ENCODE data around the gene SLC25A38. TPM values are rescaled to one million over a fixed set of nuclear protein-coding genes. Genes with fewer than 3 reads are reported as not detected.

Gene SLC25A38
- total RNA-seq, 1 experiment from 2014 or later: 22.0 TPM

DNA sequence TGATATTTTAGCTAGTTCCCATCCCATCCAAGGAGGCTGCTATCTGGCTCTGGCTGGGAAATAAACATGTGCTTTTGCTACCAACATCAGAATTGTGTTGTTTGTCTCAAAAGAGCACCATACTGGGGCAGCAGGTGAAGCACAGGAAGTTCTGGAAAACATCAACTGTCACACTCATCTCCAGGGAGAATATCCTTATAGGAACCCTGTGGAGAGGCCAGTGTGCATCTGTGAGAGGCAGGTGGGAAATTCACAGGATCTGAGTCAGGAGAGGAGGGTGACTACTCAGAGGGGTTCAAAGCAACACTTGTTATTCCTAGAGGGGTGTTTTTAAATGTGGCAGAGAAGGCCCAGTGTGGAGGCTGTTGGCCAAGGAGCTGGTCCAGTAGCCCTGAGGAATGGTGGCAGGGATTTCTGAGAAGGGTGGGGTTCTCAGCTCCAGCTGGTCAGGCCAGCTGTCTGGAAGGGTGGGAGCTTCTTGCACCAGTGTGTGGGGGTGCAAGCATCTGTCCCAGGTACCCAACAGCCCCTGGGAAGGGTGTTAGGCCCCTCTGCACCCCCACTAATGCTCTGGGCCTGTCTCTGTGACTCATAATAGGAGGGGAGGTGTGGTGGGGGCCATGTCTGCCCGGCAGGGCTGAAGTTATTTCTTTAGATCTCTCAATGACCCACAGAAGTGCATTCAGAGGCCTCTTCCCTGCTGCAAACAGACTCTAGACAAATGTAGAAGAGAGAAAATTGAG, 52.0 kb downstream of the SLC25A38 start:
- H3K27ac ChIP-seq: no peak overlapping the region
- POLR2A ChIA-PET (ENCODE audit: unreplicated experiment): no interaction called here

DNA sequence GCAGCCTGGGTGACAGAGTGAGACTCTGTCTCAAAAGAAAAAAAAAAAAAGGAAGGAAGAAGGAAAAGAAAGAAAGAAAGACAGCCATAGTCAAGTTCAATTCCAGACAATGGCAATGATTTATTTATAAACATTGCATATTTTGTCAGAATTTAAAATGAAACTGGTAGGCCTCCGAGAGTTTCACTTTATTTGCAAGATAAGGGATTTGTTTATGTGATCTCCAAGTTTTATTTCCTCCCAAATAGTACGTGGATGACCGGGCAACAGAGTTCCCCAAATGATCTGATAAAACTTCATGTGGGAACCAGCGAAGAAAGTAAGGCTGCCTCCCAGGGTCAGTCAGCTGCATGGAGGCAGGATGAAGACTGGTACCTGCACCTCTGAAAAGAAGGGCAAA, 55.7 kb downstream of the SLC25A38 start:
- Histone ChIP-seq H2AFZ (no peak overlapping the region), H3K36me3 (ENCODE audit: low read depth) (no peaks in the 10 kb centered on the region), H3K4me2 (no peak overlapping the region), H3K27ac (no peak overlapping the region), H3K27me3 (ENCODE audit: insufficient read depth, low read depth) (no peaks in the 10 kb centered on the region), H3K4me3 (no peak overlapping the region), H3K79me2 (ENCODE audit: low read depth) (no peaks in the 10 kb centered on the region), H3K9me3 (ENCODE audit: insufficient read depth, low read depth) (no peaks in the 10 kb centered on the region), H3F3A (ENCODE audit: insufficient read depth, low read depth) (no peaks in the 10 kb centered on the region), H3K4me1 (replicated peaks; ENCODE audit: insufficient read depth) (no peaks in the 10 kb centered on the region), H3K9me2 (ENCODE audit: insufficient read depth) (no peaks in the 10 kb centered on the region), H4K20me1 (ENCODE audit: insufficient read depth) (no peaks in the 10 kb centered on the region)
- ChIA-PET POLR2A (ENCODE audit: unreplicated experiment) (no interaction called here), CTCF (no interaction called here)
- intact Hi-C loops (cut with micrococcal nuclease; ENCODE audit: unreplicated experiment): no loop called here
- no TSS peak for BruUV-seq (replicated peaks)
- no peak for DNase-seq
- TF ChIP-seq, protein P1, sequence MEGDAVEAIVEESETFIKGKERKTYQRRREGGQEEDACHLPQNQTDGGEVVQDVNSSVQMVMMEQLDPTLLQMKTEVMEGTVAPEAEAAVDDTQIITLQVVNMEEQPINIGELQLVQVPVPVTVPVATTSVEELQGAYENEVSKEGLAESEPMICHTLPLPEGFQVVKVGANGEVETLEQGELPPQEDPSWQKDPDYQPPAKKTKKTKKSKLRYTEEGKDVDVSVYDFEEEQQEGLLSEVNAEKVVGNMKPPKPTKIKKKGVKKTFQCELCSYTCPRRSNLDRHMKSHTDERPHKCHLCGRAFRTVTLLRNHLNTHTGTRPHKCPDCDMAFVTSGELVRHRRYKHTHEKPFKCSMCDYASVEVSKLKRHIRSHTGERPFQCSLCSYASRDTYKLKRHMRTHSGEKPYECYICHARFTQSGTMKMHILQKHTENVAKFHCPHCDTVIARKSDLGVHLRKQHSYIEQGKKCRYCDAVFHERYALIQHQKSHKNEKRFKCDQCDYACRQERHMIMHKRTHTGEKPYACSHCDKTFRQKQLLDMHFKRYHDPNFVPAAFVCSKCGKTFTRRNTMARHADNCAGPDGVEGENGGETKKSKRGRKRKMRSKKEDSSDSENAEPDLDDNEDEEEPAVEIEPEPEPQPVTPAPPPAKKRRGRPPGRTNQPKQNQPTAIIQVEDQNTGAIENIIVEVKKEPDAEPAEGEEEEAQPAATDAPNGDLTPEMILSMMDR (conservative IDR thresholded peaks at IDR 0.05): no peak
- no peak for TF ChIP-seq EZH2 (IDR thresholded peaks at IDR 0.05; ENCODE audit: low read depth)

More for the DNA sequence above, 52.0 kb downstream of the SLC25A38 start:
- no peak overlapping the region for H2AFZ ChIP-seq
- no peaks in the 10 kb centered on the region for H3K9me2 ChIP-seq (ENCODE audit: insufficient read depth)
- BruUV-seq (replicated peaks): no TSS peak
- TF ChIP-seq EZH2 (IDR thresholded peaks at IDR 0.05; ENCODE audit: low read depth): no peak
- TF ChIP-seq, protein P1 (conservative IDR thresholded peaks at IDR 0.05): no peak
- H3K4me1 ChIP-seq (replicated peaks; ENCODE audit: insufficient read depth): no peaks in the 10 kb centered on the region
- no peaks in the 10 kb centered on the region for H3K79me2 ChIP-seq (ENCODE audit: low read depth)
- no peaks in the 10 kb centered on the region for H3K36me3 ChIP-seq (ENCODE audit: low read depth)
- intact Hi-C loops (cut with micrococcal nuclease; ENCODE audit: unreplicated experiment): no loop called here
- no peaks in the 10 kb centered on the region for H3K9me3 ChIP-seq (ENCODE audit: insufficient read depth, low read depth)
- H3K27me3 ChIP-seq (ENCODE audit: insufficient read depth, low read depth): no peaks in the 10 kb centered on the region; the same call in 1 of the 2 replicates
- no peak overlapping the region for H3K4me2 ChIP-seq
- DNase-seq: no peak
- H4K20me1 ChIP-seq (ENCODE audit: insufficient read depth): no peaks in the 10 kb centered on the region
- CTCF ChIA-PET: no interaction called here
- no peaks in the 10 kb centered on the region for H3F3A ChIP-seq (ENCODE audit: insufficient read depth, low read depth)
- no peak overlapping the region for H3K4me3 ChIP-seq

DNA sequence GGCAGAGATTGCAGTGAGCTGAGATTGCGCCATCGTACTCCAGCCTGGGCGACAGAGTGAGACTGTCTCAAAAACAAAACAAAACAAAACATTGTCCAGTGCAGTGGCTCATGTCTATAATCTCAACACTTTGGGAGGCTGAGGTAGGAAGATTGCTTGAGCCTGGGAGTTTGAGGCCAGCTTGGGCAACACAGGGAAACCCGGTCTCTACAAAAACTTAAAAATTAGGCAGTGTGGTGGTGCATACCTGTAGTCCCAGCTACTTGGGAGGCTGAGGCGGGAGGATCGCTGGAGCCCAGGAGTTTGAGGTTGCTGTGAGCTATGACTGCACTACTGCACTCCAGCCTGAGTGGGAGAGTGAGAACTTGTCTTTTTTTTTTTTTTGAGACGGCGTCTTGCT, 57.1 kb downstream of the SLC25A38 start:
- CTCF ChIA-PET: no interaction called here
- POLR2A ChIA-PET (ENCODE audit: unreplicated experiment): no interaction called here

DNA sequence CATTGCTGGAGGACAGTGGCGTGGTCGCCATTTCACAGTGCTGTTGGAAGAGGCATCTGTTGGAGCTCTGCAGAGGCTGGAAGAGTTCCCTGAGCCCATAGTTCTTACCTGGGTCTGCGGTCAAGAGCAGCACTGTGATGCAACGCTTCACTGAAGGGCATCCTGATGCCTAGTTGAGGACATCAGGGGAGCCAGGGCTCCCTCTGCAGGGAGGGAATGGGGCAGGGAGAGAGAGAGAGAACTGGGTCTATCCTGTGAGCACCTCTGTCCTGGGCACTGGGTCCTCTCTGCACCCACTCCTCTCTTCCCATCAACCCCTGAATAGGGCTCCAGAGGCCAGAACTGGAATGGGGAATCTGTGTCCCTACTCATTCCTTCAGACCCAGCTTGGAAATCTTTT, 60.4 kb downstream of the SLC25A38 start:
- no peaks in the 10 kb centered on the region for H4K20me1 ChIP-seq (ENCODE audit: insufficient read depth)
- TF ChIP-seq, protein P1 (conservative IDR thresholded peaks at IDR 0.05): no peak; the same call in 1 of the 2 replicates
- TF ChIP-seq EZH2 (IDR thresholded peaks at IDR 0.05; ENCODE audit: low read depth): no peak
- BruUV-seq (replicated peaks): no TSS peak
- H3K9me2 ChIP-seq (ENCODE audit: insufficient read depth): no peaks in the 10 kb centered on the region
- CTCF ChIA-PET: no interaction called here
- no peaks in the 10 kb centered on the region for H3K79me2 ChIP-seq (ENCODE audit: low read depth)
- intact Hi-C loops (cut with micrococcal nuclease; ENCODE audit: unreplicated experiment): no loop called here
- H3K4me1 ChIP-seq (replicated peaks; ENCODE audit: insufficient read depth): no peaks in the 10 kb centered on the region
- POLR2A ChIA-PET (ENCODE audit: unreplicated experiment): no interaction called here
- no peak overlapping the region for H3K4me3 ChIP-seq
- H3K4me2 ChIP-seq: no peak overlapping the region
- H2AFZ ChIP-seq: no peak overlapping the region
- H3K27me3 ChIP-seq (ENCODE audit: insufficient read depth, low read depth): no peaks in the 10 kb centered on the region
- H3K9me3 ChIP-seq (ENCODE audit: insufficient read depth, low read depth): no peaks in the 10 kb centered on the region
- no peaks in the 10 kb centered on the region for H3K36me3 ChIP-seq (ENCODE audit: low read depth)
- no peak overlapping the region for H3K27ac ChIP-seq
- DNase-seq: no peak
- no peaks in the 10 kb centered on the region for H3F3A ChIP-seq (ENCODE audit: insufficient read depth, low read depth)

More for the DNA sequence above, 57.1 kb downstream of the SLC25A38 start:
- Histone ChIP-seq H3K4me2 (no peak overlapping the region), H3K4me3 (no peak overlapping the region), H3K9me3 (ENCODE audit: insufficient read depth, low read depth) (no peaks in the 10 kb centered on the region), H3K27me3 (ENCODE audit: insufficient read depth, low read depth) (no peaks in the 10 kb centered on the region), H3F3A (ENCODE audit: insufficient read depth, low read depth) (no peaks in the 10 kb centered on the region), H4K20me1 (ENCODE audit: insufficient read depth) (no peaks in the 10 kb centered on the region), H2AFZ (no peak overlapping the region), H3K9me2 (ENCODE audit: insufficient read depth) (no peaks in the 10 kb centered on the region), H3K4me1 (replicated peaks; ENCODE audit: insufficient read depth) (no peaks in the 10 kb centered on the region), H3K36me3 (ENCODE audit: low read depth) (no peaks in the 10 kb centered on the region), H3K27ac (no peak overlapping the region), H3K79me2 (ENCODE audit: low read depth) (no peaks in the 10 kb centered on the region)
- intact Hi-C loops (cut with micrococcal nuclease; ENCODE audit: unreplicated experiment): no loop called here
- BruUV-seq (replicated peaks): no TSS peak
- no peak for TF ChIP-seq EZH2 (IDR thresholded peaks at IDR 0.05; ENCODE audit: low read depth)
- DNase-seq: no peak
